Psoas muscle (tissue), 8 donors: ENCODE measurements around the gene PRSS27. TPM values are rescaled to one million over a fixed set of nuclear protein-coding genes. Genes with fewer than 3 reads are reported as not detected.
"Not testable (repeated sequence)": the region's sequence is repeated elsewhere in the genome, so short reads cannot be mapped to it uniquely, and the experiment has no call there.

Experiments used
- ATAC-seq, 4 donors: fragments of 200-7000 bp; cut with Tn5 transposase; one replicate each; pipeline ENCODE4 v1.9.1; 2020; ENCODE audit warnings: moderate library complexity in 3 of 4, mild to moderate bottlenecking in 2 of 4
- DNase-seq, 2 donors: peaks; one replicate each; pipeline ENCODE4 v3.0.0-alpha.2; 2020
- H3K27ac ChIP-seq: fragments of 200-600 bp; one replicate; pipeline ENCODE4 v1.8.0; 2022
- H3K27me3 ChIP-seq, 3 donors: fragments of 200-600 bp in 1 of 3; one replicate each; pipeline versions ENCODE4 v1.6.1 to v1.8.0; 2013 to 2022; ENCODE audit warnings: low read length in 2 of 3, mild to moderate bottlenecking in 2 of 3, moderate library complexity in 1 of 3; ENCODE audit not compliant: insufficient read depth in 3 of 3
- H3K36me3 ChIP-seq, 2 donors: fragments of 200-600 bp in 1 of 2; one replicate each; pipeline versions ENCODE4 v1.6.1 to v1.8.0; 2013 to 2022; ENCODE audit warnings: low read depth in 1 of 2, mild to moderate bottlenecking in 1 of 2, moderate library complexity in 1 of 2; ENCODE audit not compliant: insufficient read depth in 1 of 2
- H3K4me1 ChIP-seq: fragments of 200-600 bp; one replicate; pipeline ENCODE4 v1.8.0; 2022
- H3K4me3 ChIP-seq: fragments of 200-600 bp; one replicate; pipeline ENCODE4 v1.8.0; 2022; ENCODE audit warnings: mild to moderate bottlenecking
- H3K9me3 ChIP-seq: fragments of 200-600 bp; one replicate; pipeline ENCODE4 v1.8.0; 2022
- WGBS, 3 donors: extraction: QIAGEN DNeasy Blood & Tissue Kit; methylation state at CpG; one replicate each; pipeline versions ENCODE4 v1.1.6 to v1.1.7; 2013; 5-methylcytosine and 5-hydroxymethylcytosine counted together
- intact Hi-C, 2 donors: fragments of 100-400 bp; cut with DNase I; formaldehyde crosslinking; loops; one replicate each; pipeline versions ENCODE4 v1.11.0 to v1.14.2; 2022
- polyA plus RNA-seq, 3 donors: library from polyadenylated mRNA; stranded (reverse); fragments of 200-250 nt; gene quantifications; one replicate each; pipeline ENCODE4 v1.2.3, GENCODE V29; 2013
- total RNA-seq, 4 donors: library from RNA; stranded (reverse); fragmentation: NEBNext Ultra II Directional in 2 of 4; extraction: Animal tissue kit (Norgen Biotek cat#: 25700) in 2 of 4; gene quantifications; one replicate each; pipeline versions ENCODE4 v1.2.1 to v1.2.4, GENCODE V29; 2021 to 2023
- TF ChIP-seq, protein P1 (sequence below): fragments of 200-600 bp; IDR thresholded peaks from one replicate; pipeline ENCODE4 v1.8.0; 2022; ENCODE audit warnings: antibody characterized with exemption
- donor health status: healthy with polysubstance abuse.
- donor health status: DM: no; HTN: no; CAD: no; lungs with moderate emphysema.
- donor health status: Bipolar disorder and iron deficiency.
- donor health status: healthy.
- donor health status: DM: yes; HTN: yes; CAD: no.
- donor health status: DM: no; HTN: no; CAD: no.
- donor health status: DM: no; HTN: no; CAD: no.
- donor health status: DM: yes; HTN: yes; CAD: no.

Gene PRSS27
- total and polyA plus RNA-seq, 7 donors = 0.07 to 0.34 (median 0.20) TPM; not detected in 2

DNA sequence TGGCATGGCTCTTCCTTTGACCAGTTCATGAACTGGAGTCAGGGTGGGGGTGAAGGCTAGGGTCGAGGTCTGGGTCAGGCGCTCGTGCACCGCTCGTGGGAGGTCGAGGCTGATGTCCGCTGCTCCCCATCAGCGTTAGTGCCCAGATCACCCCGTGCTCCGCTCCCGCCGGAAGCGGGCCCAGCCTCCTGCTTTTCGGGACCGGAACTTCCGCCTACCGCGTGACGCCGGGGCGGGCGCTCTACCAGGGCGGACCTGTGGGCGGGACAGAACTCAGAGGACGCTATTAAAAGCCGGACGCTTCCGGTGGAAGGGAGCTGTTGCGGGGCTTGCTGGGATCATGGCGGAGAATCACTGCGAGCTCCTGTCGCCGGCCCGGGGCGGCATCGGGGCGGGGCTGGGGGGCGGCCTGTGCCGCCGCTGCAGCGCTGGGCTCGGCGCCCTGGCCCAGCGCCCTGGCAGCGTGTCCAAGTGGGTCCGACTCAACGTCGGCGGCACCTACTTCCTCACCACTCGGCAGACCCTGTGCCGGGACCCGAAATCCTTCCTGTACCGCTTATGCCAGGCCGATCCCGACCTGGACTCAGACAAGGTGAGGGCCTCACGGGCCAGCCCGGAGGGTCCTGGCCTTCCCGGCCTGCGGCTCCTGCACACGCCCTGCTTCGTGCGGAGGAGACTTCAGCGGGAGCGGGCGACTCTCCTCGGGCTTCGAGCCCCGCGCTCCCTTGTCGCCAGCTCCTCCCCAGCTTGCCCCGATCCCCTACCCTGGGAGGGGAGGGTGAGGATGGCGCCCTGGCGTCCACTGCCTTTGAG is 37.6 kb downstream of the PRSS27 start, which contains the start of gene KCTD5:
Gene KCTD5, plus strand, starts transcription at position 315 of the 813 bp plus-strand sequence. Its CDS starts 26 bp downstream, at position 341.
- peak within 1 kb of the TSS; percentile 92 for H3K27ac ChIP-seq
- intact Hi-C loops = no loop called here
- 0 to 1% (median 0%) methylated on average over 64 to 73 of the region's 73 CpGs for WGBS, 3 donors

DNA sequence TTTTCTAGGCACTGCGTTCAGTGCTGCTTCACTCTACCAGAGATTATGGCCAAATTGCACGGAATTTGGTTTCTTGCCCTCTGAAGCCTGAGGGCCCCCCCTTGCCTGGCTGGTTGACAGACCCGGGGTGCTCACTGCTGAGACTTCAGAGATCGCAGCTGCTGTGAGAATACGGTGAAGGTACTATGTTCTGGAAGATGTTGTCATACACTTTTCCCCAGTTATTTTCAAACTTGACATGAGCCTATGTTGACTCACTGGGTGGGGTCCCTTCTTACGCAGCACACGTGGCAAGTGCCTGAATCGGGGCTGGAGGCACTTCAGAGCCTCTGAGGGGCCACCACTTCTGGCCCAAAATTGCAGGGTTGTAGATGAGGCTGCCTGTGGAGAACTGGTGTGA is 39.7 kb downstream of the PRSS27 start:
- ATAC-seq = not testable (repeated sequence)

More for the DNA sequence above, 37.6 kb downstream of the PRSS27 start, which contains the start of gene KCTD5:
- Histone ChIP-seq H3K4me1 (peaks cover 3% of the 10 kb centered on the region), H3K27me3 (no peaks in the 10 kb centered on the region), H3K4me3 (peak within 1 kb of the TSS; percentile 90), H3K9me3 (no peaks in the 10 kb centered on the region), H3K36me3 (no peaks in the 10 kb centered on the region)
- peak; percentile 96 to 98 for DNase-seq
- peak; percentile 85 to 91 (median 86) for ATAC-seq
- TF ChIP-seq, protein P1, sequence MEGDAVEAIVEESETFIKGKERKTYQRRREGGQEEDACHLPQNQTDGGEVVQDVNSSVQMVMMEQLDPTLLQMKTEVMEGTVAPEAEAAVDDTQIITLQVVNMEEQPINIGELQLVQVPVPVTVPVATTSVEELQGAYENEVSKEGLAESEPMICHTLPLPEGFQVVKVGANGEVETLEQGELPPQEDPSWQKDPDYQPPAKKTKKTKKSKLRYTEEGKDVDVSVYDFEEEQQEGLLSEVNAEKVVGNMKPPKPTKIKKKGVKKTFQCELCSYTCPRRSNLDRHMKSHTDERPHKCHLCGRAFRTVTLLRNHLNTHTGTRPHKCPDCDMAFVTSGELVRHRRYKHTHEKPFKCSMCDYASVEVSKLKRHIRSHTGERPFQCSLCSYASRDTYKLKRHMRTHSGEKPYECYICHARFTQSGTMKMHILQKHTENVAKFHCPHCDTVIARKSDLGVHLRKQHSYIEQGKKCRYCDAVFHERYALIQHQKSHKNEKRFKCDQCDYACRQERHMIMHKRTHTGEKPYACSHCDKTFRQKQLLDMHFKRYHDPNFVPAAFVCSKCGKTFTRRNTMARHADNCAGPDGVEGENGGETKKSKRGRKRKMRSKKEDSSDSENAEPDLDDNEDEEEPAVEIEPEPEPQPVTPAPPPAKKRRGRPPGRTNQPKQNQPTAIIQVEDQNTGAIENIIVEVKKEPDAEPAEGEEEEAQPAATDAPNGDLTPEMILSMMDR = no peak

DNA sequence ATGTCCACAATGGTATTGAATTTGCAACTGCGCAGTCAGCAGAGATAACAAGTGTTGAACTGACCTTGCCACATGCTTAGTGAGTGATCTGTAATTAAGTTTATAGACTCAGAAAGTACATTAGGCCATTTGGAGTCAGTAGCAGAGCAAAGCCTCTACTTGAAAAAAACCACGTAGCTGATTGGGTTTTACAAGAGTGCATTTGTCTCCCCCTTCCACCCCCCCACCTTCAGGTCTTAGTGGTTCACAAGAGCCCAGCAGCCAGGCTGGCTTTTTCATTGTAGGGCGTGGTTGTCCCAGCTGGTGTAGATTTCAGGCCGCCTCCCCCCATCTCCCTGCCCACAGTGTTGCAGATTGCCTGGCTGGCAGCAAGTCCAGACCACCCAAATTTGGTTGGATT is 40.1 kb downstream of the PRSS27 start:
- not testable (repeated sequence) for H3K4me3 ChIP-seq, DNase-seq, ATAC-seq, H3K9me3 ChIP-seq, H3K27me3 ChIP-seq, H3K36me3 ChIP-seq, H3K4me1 ChIP-seq
- intact Hi-C loops = loop anchor here in 1 of 2 donors (10.0 kb wide), 1 partner anchor 185 kb away; no protein-coding TSS in a partner anchor
- 38 to 50% (median 50%) methylated on average over 4 of the region's 4 CpGs for WGBS, 3 donors
- H3K27ac ChIP-seq = peak overlapping the region; percentile 92

More for the DNA sequence above, 39.7 kb downstream of the PRSS27 start:
- DNase-seq, H3K36me3 ChIP-seq, H3K27me3 ChIP-seq, H3K4me1 ChIP-seq, H3K4me3 ChIP-seq, intact Hi-C loops, H3K9me3 ChIP-seq: not testable (repeated sequence)
- WGBS, 3 donors = 48 to 53% (median 53%) methylated on average over 8 of the region's 8 CpGs
- peak overlapping the region; percentile 92 for H3K27ac ChIP-seq

DNA sequence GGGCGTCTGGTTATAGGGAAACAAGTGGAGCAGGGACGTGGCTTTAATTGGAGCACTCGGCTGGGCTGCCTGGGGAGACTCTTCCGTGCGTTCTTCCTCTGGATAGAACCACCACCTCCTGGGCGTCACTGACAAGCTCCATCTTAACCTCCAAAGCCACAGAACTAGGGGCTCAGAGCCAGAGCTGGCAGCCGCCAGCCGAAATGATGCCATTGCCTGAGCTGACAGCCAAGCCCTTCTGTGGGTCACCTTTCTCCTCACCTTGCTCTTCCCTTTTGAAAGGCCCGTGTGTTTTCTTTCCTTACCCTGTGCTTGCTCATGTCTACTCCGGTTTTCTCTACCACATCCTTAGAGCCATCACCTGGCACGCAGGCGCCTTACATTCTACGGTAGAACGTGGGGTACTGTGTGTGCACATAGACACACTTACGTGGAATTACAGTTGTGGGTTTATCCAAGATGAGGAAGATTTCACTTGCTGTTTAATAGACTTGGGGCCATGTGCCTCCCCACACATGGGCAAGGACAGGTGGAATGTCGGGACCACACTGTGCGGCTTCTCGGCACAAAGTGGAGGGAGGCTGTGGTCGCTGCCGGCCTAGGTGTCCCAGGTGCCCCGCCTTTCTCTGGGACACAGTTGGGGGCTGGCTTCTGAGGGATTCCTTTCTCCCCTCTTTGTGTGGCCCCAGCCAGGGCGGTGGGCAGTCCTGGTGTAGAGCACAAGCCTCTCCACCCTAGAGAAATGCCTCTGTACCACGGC is 41.6 kb downstream of the PRSS27 start:
- H3K9me3 ChIP-seq, H3K36me3 ChIP-seq, DNase-seq, H3K4me3 ChIP-seq, H3K27me3 ChIP-seq: not testable (repeated sequence)
- Histone ChIP-seq H3K4me1 (peaks cover 11% of the 10 kb centered on the region), H3K27ac (peak overlapping the region; percentile 83)
- intact Hi-C loops = loop anchor here in 1 of 2 donors (10.0 kb wide), 1 partner anchor 186 kb away; no protein-coding TSS in a partner anchor
- peak; percentile 15 to 48 (median 32) for ATAC-seq
- 61 to 62% (median 61%) methylated on average over 14 to 17 of the region's 23 CpGs for WGBS, 3 donors

DNA sequence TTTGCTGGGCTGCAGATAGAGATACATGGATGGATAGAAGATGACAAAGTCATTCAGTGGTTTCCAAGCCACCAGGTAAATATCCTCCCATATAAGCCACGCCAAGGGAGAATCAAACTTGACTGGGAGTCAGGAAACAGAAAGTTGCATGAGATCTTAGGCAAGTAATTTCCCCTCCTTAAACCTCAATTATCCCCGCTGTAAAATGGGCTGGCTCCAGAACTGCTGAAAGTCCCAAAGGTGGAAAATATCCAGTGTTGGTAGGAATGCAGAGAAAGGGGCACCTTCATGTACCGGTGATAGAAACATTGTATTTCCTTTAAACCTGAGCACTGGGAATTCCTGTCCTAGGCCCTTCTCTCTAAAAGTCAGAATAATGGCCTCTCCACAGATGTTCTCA is 43.1 kb downstream of the PRSS27 start:
- intact Hi-C loops = loop anchor here in 1 of 2 donors (10.0 kb wide), 1 partner anchor 188 kb away; no protein-coding TSS in a partner anchor
- not testable (repeated sequence) for H3K27me3 ChIP-seq, H3K4me3 ChIP-seq, DNase-seq, H3K9me3 ChIP-seq, H3K36me3 ChIP-seq, ATAC-seq
- Histone ChIP-seq H3K27ac (peak overlapping the region; percentile 83), H3K4me1 (peaks cover 14% of the 10 kb centered on the region)
- 92 to 97% (median 95%) methylated on average over 3 of the region's 3 CpGs for WGBS, 3 donors

DNA sequence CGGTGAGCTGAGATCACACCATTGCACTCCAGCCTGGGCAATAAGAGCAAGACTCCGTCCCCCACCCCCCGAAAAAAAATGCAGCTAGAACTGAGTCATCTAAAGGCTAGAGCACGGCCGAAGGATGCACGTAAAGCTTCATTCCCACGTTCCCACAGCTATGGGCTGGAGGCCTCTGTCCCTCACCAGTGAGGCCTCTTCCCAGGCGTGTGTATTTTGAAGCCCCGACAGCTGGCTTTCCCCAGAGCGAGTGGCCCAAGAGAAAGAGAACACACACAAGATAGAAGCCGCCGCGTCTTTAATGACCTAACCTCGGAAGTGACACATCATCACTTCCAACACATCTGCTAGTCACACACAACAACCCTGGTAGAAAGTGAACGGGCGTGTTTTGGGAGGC is 44.3 kb downstream of the PRSS27 start:
- TF ChIP-seq, protein P1 = no peak

More for the DNA sequence above, 44.3 kb downstream of the PRSS27 start:
- Histone ChIP-seq H3K27me3 (no peaks in the 10 kb centered on the region), H3K4me3 (no peak overlapping the region), H3K9me3 (no peaks in the 10 kb centered on the region), H3K27ac (no peak overlapping the region), H3K4me1 (peaks cover 22% of the 10 kb centered on the region), H3K36me3 (peaks cover 0 to 5% of the 10 kb centered on the region in 2 donors)
- 71 to 85% (median 77%) methylated on average over 16 of the region's 16 CpGs for WGBS, 3 donors
- intact Hi-C loops = loop anchor here in 1 of 2 donors (10.0 kb wide), 1 partner anchor 189 kb away; no protein-coding TSS in a partner anchor
- DNase-seq = no peak
- no peak for ATAC-seq
